CD4-positive, alpha-beta T cell treated with Interferon gamma for 1 hour (primary cell): ENCODE results near the gene CHCHD2.
"Not testable (repeated sequence)": the region's sequence is repeated elsewhere in the genome, so short reads cannot be mapped to it uniquely, and the experiment has no call there.

Source experiments
- DNase-seq: peaks from one replicate; pipeline ENCODE4 v3.0.0-alpha.2; 2020

Gene CHCHD2

GRCh38 chr7:56106108-56107073 is at the start of gene CHCHD2:
CHCHD2 (minus strand) TSS chr7:56106476; CDS start chr7:56106413, 63 bp downstream.
- peak; percentile 97 for DNase-seq

- DNase-seq, result not testable (repeated sequence)
Measured at GRCh38 chr7:56131062-56131461, 24.8 kb upstream of the CHCHD2 start.

GRCh38 chr7:56127241-56127975 is 21.1 kb upstream of the CHCHD2 start:
- no peak for DNase-seq

GRCh38 chr7:56125831-56126230 is 19.6 kb upstream of the CHCHD2 start:
- no peak for DNase-seq

GRCh38 chr7:56124981-56125380 is 18.7 kb upstream of the CHCHD2 start:
- DNase-seq, result no peak

GRCh38 chr7:56121440-56121839 is 15.2 kb upstream of the CHCHD2 start:
- DNase-seq, result no peak

GRCh38 chr7:56115852-56116538 is 9.7 kb upstream of the CHCHD2 start, which contains the start of gene NUPR2:
NUPR2 (minus strand) TSS chr7:56116417; CDS start chr7:56116314, 103 bp downstream.
- DNase-seq, result no peak

GRCh38 chr7:56112244-56112643 is 6.0 kb upstream of the CHCHD2 start:
- not testable (repeated sequence) for DNase-seq

- DNase-seq, result no peak
Measured at GRCh38 chr7:56110611-56111010, 4.3 kb upstream of the CHCHD2 start.

GRCh38 chr7:56107954-56108258 is 1.6 kb upstream of the CHCHD2 start:
- no peak for DNase-seq

GRCh38 chr7:56105508-56105907 is 768 bp downstream of the CHCHD2 start:
- DNase-seq, result peak; percentile 47

GRCh38 chr7:56104138-56104537 is 2.1 kb downstream of the CHCHD2 start:
- not testable (repeated sequence) for DNase-seq

- DNase-seq, result no peak
Measured at GRCh38 chr7:56099653-56100052, 6.6 kb downstream of the CHCHD2 start.

GRCh38 chr7:56098187-56099008 is 7.9 kb downstream of the CHCHD2 start:
- DNase-seq, result not testable (repeated sequence)

- no peak for DNase-seq
Measured at GRCh38 chr7:56097700-56098099, 8.6 kb downstream of the CHCHD2 start.

GRCh38 chr7:56092789-56093531 is 13.3 kb downstream of the CHCHD2 start, which contains the start of gene PHKG1:
PHKG1 (minus strand) TSS chr7:56092952; CDS start chr7:56088941, 4,011 bp downstream.
- no peak for DNase-seq

GRCh38 chr7:56092388-56092787 is 13.9 kb downstream of the CHCHD2 start:
- DNase-seq, result not testable (repeated sequence)

- no peak for DNase-seq
Measured at GRCh38 chr7:56091591-56091990, 14.7 kb downstream of the CHCHD2 start.

GRCh38 chr7:56087445-56087844 is 18.8 kb downstream of the CHCHD2 start:
- no peak for DNase-seq

GRCh38 chr7:56086761-56087160 is 19.5 kb downstream of the CHCHD2 start:
- DNase-seq, result no peak

- no peak for DNase-seq
Measured at GRCh38 chr7:56083150-56083785, 23.0 kb downstream of the CHCHD2 start.
